Psoas muscle (tissue), 8 donors: ENCODE results near the gene C12orf43. TPM values are rescaled to one million over a fixed set of nuclear protein-coding genes. Genes with fewer than 3 reads are reported as not detected.

Experiments
- ATAC-seq, 4 donors: fragments of 200-7000 bp; cut with Tn5 transposase; one replicate each; pipeline ENCODE4 v1.9.1; 2020; ENCODE audit warnings: moderate library complexity in 3 of 4, mild to moderate bottlenecking in 2 of 4
- DNase-seq, 2 donors: peaks; one replicate each; pipeline ENCODE4 v3.0.0-alpha.2; 2020
- H3K27ac ChIP-seq: fragments of 200-600 bp; one replicate; pipeline ENCODE4 v1.8.0; 2022
- H3K27me3 ChIP-seq, 3 donors: fragments of 200-600 bp in 1 of 3; one replicate each; pipeline versions ENCODE4 v1.6.1 to v1.8.0; 2013 to 2022; ENCODE audit warnings: low read length in 2 of 3, mild to moderate bottlenecking in 2 of 3, moderate library complexity in 1 of 3; ENCODE audit not compliant: insufficient read depth in 3 of 3
- H3K36me3 ChIP-seq, 2 donors: fragments of 200-600 bp in 1 of 2; one replicate each; pipeline versions ENCODE4 v1.6.1 to v1.8.0; 2013 to 2022; ENCODE audit warnings: low read depth in 1 of 2, mild to moderate bottlenecking in 1 of 2, moderate library complexity in 1 of 2; ENCODE audit not compliant: insufficient read depth in 1 of 2
- H3K4me1 ChIP-seq: fragments of 200-600 bp; one replicate; pipeline ENCODE4 v1.8.0; 2022
- H3K4me3 ChIP-seq: fragments of 200-600 bp; one replicate; pipeline ENCODE4 v1.8.0; 2022; ENCODE audit warnings: mild to moderate bottlenecking
- H3K9me3 ChIP-seq: fragments of 200-600 bp; one replicate; pipeline ENCODE4 v1.8.0; 2022
- CTCF ChIP-seq: fragments of 200-600 bp; IDR thresholded peaks from one replicate; pipeline ENCODE4 v1.8.0; 2022; ENCODE audit warnings: antibody characterized with exemption
- WGBS, 3 donors: extraction: QIAGEN DNeasy Blood & Tissue Kit; methylation state at CpG; one replicate each; pipeline versions ENCODE4 v1.1.6 to v1.1.7; 2013; 5-methylcytosine and 5-hydroxymethylcytosine counted together
- intact Hi-C, 2 donors: fragments of 100-400 bp; cut with DNase I; formaldehyde crosslinking; loops; one replicate each; pipeline versions ENCODE4 v1.11.0 to v1.14.2; 2022
- polyA plus RNA-seq, 3 donors: library from polyadenylated mRNA; stranded (reverse); fragments of 200-250 nt; gene quantifications; one replicate each; pipeline ENCODE4 v1.2.3, GENCODE V29; 2013
- total RNA-seq, 4 donors: library from RNA; stranded (reverse); fragmentation: NEBNext Ultra II Directional in 2 of 4; extraction: Animal tissue kit (Norgen Biotek cat#: 25700) in 2 of 4; gene quantifications; one replicate each; pipeline versions ENCODE4 v1.2.1 to v1.2.4, GENCODE V29; 2021 to 2023
- donor health status: healthy with polysubstance abuse.
- donor health status: DM: no; HTN: no; CAD: no; lungs with moderate emphysema.
- donor health status: Bipolar disorder and iron deficiency.
- donor health status: healthy.
- donor health status: DM: yes; HTN: yes; CAD: no.
- donor health status: DM: no; HTN: no; CAD: no.
- donor health status: DM: no; HTN: no; CAD: no.
- donor health status: DM: yes; HTN: yes; CAD: no.

The C12orf43 gene
- total and polyA plus RNA-seq, 7 donors, result 5.0 to 19.4 (median 8.0) TPM

- intact Hi-C loops, result no loop called here
- H3K4me1 ChIP-seq, result peaks cover 3% of the 10 kb centered on the region
- no peak overlapping the region for H3K4me3 ChIP-seq
- ATAC-seq (no peak), DNase-seq (no peak)
- WGBS, 3 donors, result 80 to 82% (median 81%) methylated on average over 10 of the region's 10 CpGs
- no peaks in the 10 kb centered on the region for H3K36me3 ChIP-seq
- no peak for TF ChIP-seq CTCF
- no peaks in the 10 kb centered on the region for H3K9me3 ChIP-seq
- H3K27ac ChIP-seq, result no peak overlapping the region
- peaks cover 0 to 5% (median 3%) of the 10 kb centered on the region in 3 donors for H3K27me3 ChIP-seq
These were observed 17.5 kb upstream of the C12orf43 start for GRCh38 chr12:121033625-121034349.

- DNase-seq, result no peak
- Histone ChIP-seq H3K27ac (no peak overlapping the region), H3K9me3 (no peaks in the 10 kb centered on the region), H3K4me1 (no peaks in the 10 kb centered on the region), H3K27me3 (no peaks in the 10 kb centered on the region), H3K36me3 (no peaks in the 10 kb centered on the region), H3K4me3 (no peak overlapping the region)
- no peak for ATAC-seq
- TF ChIP-seq CTCF, result no peak
- WGBS, 3 donors, result 40 to 49% (median 48%) methylated on average over 10 of the region's 10 CpGs
- intact Hi-C loops, result no loop called here
These were observed 14.4 kb upstream of the C12orf43 start for GRCh38 chr12:121030576-121031212.

- intact Hi-C loops, result no loop called here
- H3K27ac ChIP-seq, result no peak overlapping the region
- ATAC-seq (no peak), DNase-seq (no peak)
- no peak overlapping the region for H3K4me3 ChIP-seq
- H3K36me3 ChIP-seq, result no peaks in the 10 kb centered on the region
- H3K9me3 ChIP-seq, result no peaks in the 10 kb centered on the region
- 85 to 89% (median 86%) methylated on average over 10 of the region's 10 CpGs for WGBS, 3 donors
- H3K27me3 ChIP-seq, result peaks cover 0 to 1% (median 0%) of the 10 kb centered on the region in 3 donors
- H3K4me1 ChIP-seq, result no peaks in the 10 kb centered on the region
- TF ChIP-seq CTCF, result no peak
These were observed 10.2 kb upstream of the C12orf43 start for GRCh38 chr12:121026274-121027045.

- H3K4me3 ChIP-seq, result no peak overlapping the region
- intact Hi-C loops, result no loop called here
- peaks cover 0 to 1% (median 0%) of the 10 kb centered on the region in 3 donors for H3K27me3 ChIP-seq
- ATAC-seq (no peak), DNase-seq (no peak)
- H3K36me3 ChIP-seq, result no peaks in the 10 kb centered on the region
- no peaks in the 10 kb centered on the region for H3K4me1 ChIP-seq
- H3K27ac ChIP-seq, result no peak overlapping the region
- TF ChIP-seq CTCF, result no peak
- WGBS, 3 donors, result 81 to 87% (median 86%) methylated on average over 11 of the region's 11 CpGs
- H3K9me3 ChIP-seq, result no peaks in the 10 kb centered on the region
These were observed 9.3 kb upstream of the C12orf43 start for GRCh38 chr12:121025442-121026226.
